Mucosa of stomach (tissue), 1 donor: ENCODE data around the gene ARHGAP22.

Source experiments
- H3K27me3 ChIP-seq: one replicate; pipeline ENCODE4 v1.7.0; 2013; ENCODE audit warnings: mild to moderate bottlenecking, low read length; ENCODE audit not compliant: control insufficient read depth, insufficient read depth
- H3K36me3 ChIP-seq: one replicate; pipeline ENCODE4 v1.7.0; 2013; ENCODE audit warnings: low read length; ENCODE audit not compliant: control insufficient read depth, insufficient read depth
- H3K4me1 ChIP-seq: one replicate; pipeline ENCODE4 v1.7.0; 2013; ENCODE audit warnings: mild to moderate bottlenecking, low read length; ENCODE audit not compliant: control insufficient read depth, insufficient read depth
- H3K4me3 ChIP-seq: one replicate; pipeline ENCODE4 v1.7.0; 2013; ENCODE audit warnings: low read length
- H3K9ac ChIP-seq: one replicate; pipeline ENCODE4 v1.7.0; 2013; ENCODE audit warnings: mild to moderate bottlenecking, low read length, moderate library complexity
- H3K9me3 ChIP-seq: one replicate; pipeline ENCODE4 v1.7.0; 2013; ENCODE audit warnings: mild to moderate bottlenecking, low read length, moderate library complexity; ENCODE audit not compliant: control insufficient read depth
- donor health status: Pancreatic carcinoma.

Gene ARHGAP22

DNA sequence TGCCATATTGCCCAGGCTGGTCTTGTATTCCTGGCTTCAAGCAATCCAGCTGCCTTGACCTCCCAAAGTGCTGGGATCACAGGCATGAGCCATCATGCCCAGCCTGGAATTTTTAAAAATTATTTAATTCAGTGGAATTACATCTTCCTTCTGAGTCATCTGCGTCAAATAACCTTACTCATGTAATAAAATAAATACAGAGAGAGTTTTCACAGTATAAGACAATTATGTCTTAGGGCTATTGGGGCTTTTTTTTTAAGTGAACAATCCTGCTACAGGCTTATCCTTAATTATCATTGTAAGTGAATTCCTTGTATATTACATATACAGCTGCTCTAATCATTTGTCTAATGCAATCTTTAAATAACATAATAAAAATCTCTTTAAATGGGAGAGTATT, 190.1 kb downstream of the ARHGAP22 start:
- Histone ChIP-seq H3K4me3 (no peak overlapping the region), H3K36me3 (no peaks in the 10 kb centered on the region)

DNA sequence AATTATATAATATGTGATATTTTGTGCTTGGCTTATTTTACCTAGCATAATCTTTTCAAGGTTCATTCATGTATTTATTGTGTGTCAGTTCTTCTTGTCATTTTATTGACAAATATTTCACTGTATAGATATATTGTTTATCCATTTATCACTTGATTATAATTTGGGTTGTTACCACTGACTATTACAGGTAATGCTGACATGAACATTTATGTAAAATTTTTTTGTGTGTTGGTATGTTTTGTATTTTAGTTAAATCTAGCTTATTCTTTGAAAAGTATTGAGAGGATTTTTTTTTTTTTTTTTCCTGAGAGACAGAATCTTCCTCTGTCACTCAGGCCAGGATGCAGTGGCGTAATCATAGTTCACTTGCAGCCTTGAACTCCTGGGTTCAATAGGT, 190.7 kb downstream of the ARHGAP22 start:
- no peak overlapping the region for H3K4me3 ChIP-seq
- no peak overlapping the region for H3K9ac ChIP-seq
- peaks cover 3% of the 10 kb centered on the region for H3K9me3 ChIP-seq
- no peaks in the 10 kb centered on the region for H3K36me3 ChIP-seq
- no peaks in the 10 kb centered on the region for H3K4me1 ChIP-seq
- no peaks in the 10 kb centered on the region for H3K27me3 ChIP-seq

More for the DNA sequence above, 190.1 kb downstream of the ARHGAP22 start:
- H3K4me1 ChIP-seq, result no peaks in the 10 kb centered on the region
- H3K9ac ChIP-seq, result no peak overlapping the region
- peaks cover 3% of the 10 kb centered on the region for H3K9me3 ChIP-seq
- H3K27me3 ChIP-seq, result no peaks in the 10 kb centered on the region

DNA sequence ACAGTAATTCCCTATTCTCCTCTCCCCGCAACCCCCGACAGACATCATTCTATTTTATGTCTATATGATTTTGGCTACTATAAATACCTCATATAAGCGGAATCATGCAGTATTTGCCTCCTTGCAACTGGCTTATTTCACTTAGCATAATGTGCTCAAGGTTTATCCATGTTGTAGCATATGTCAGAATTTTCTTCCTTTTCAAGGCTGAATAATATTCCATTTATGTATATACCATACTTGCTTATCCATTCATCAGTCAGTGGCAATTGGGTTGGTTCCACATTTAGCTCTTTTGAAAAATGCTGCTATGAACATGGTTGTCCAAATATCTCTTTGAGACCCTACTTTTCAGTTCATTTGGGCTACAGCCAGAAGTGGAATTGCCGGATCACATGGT, 191.9 kb downstream of the ARHGAP22 start:
- H3K9me3 ChIP-seq, result peaks cover 3% of the 10 kb centered on the region
- H3K4me1 ChIP-seq, result no peaks in the 10 kb centered on the region
- no peak overlapping the region for H3K9ac ChIP-seq
- H3K4me3 ChIP-seq, result no peak overlapping the region
- H3K27me3 ChIP-seq, result no peaks in the 10 kb centered on the region
- no peaks in the 10 kb centered on the region for H3K36me3 ChIP-seq

DNA sequence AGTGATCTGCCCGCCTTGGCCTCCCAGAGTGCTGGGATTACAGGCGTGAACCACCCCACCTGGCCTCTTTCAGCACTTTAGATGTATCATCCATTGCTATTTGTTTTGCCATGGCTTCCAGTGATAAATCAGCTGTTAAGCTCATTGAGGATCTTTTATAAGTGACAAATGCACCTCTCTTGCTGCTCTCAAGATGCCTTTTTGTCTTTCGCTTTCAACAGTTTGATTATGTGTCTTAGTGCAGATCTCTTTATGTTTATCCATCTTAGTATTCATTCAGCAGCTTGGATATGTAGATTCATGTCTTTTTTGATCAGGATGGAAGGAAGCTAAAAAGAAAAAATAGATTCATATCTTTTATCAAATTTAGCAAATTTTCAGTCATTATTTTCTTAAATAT, 192.8 kb downstream of the ARHGAP22 start:
- no peaks in the 10 kb centered on the region for H3K27me3 ChIP-seq
- no peaks in the 10 kb centered on the region for H3K36me3 ChIP-seq
- peaks cover 3% of the 10 kb centered on the region for H3K9me3 ChIP-seq
- H3K4me3 ChIP-seq, result no peak overlapping the region
- H3K4me1 ChIP-seq, result no peaks in the 10 kb centered on the region
- H3K9ac ChIP-seq, result no peak overlapping the region

DNA sequence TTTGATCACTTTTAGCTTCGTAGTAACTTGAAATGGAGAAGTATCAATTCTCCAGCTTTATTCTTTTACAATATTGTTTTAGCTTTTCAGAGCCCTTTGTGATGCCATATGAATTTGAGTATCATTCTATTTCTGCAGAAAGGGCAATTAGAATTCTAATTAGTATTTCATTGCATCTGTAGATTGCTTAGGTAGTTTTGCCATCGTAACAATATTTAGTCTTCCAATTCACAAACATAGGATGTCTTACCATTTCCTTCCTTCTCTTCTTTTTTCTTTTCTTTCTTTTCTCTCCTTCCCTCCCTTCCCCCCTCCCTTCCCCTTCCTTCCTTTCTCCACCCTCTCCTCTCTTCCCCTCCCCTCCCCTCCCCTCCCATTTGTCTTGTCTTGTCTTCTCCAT, 193.4 kb downstream of the ARHGAP22 start:
- H3K4me1 ChIP-seq, result no peaks in the 10 kb centered on the region
- no peaks in the 10 kb centered on the region for H3K36me3 ChIP-seq
- H3K9ac ChIP-seq, result no peak overlapping the region
- H3K27me3 ChIP-seq, result no peaks in the 10 kb centered on the region
- H3K9me3 ChIP-seq, result peaks cover 3% of the 10 kb centered on the region
- H3K4me3 ChIP-seq, result no peak overlapping the region

DNA sequence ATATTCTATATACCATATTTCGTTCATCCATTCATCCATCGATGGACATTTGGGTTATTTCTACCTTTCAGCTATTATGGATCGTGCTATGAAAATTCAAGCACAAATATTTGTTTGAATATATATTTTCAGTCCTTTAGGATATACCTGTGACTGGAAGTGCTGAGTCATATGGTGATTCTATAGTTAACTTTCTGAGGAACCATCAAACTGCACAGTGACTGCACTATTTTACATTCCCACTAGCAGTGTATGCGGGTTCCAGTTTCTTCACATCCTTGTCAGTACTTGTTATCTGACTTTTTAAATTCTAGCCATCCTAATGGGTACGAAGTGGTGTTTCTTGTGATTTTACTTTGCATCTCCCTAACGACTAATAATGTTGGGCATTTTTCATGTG, 194.4 kb downstream of the ARHGAP22 start:
- H3K9ac ChIP-seq, result no peak overlapping the region
- H3K9me3 ChIP-seq, result peaks cover 3% of the 10 kb centered on the region
- H3K4me1 ChIP-seq, result no peaks in the 10 kb centered on the region
- no peaks in the 10 kb centered on the region for H3K36me3 ChIP-seq
- H3K4me3 ChIP-seq, result no peak overlapping the region
- H3K27me3 ChIP-seq, result no peaks in the 10 kb centered on the region

DNA sequence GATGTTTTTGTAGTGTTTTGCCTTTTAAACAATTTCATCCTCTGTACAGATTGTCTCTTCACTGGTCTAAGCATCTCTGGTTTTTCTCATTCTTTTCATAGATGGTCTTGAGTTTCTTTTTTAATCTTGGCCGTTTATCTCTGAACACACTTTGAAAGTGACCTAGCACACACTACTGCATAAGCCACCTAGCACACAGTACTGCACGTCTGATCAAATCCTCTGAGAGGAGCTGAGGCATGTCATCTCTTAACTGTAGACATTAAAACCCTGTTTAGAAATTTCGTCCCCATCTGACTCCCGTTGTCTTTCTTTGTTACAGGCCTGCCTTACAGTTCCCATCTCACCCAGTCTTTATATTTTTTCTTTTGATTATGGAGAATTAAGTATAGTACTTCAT, 198.2 kb downstream of the ARHGAP22 start:
- Histone ChIP-seq H3K9me3 (no peaks in the 10 kb centered on the region), H3K9ac (no peak overlapping the region), H3K4me1 (no peaks in the 10 kb centered on the region), H3K4me3 (no peak overlapping the region), H3K36me3 (no peaks in the 10 kb centered on the region), H3K27me3 (no peaks in the 10 kb centered on the region)

DNA sequence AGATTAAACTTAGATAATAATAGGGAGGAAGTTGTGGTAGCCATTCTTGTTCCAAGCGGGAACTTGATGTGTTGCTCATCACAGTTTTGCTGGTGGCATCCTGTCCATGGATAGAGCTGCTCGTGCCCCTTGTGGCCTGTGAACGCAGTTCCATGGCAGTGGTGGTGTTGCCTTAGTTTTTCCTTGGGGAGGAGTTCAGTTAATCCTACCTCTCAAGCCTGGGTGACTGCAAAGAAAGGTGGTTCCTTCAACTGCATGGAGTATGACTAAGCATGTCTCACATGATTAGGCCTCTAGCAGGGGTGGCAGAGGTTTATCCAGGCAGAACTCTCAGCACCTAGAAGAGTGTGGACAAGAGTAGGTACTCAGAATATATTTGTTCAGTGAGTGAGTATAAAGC, 198.7 kb downstream of the ARHGAP22 start:
- H3K9me3 ChIP-seq, result no peaks in the 10 kb centered on the region

DNA sequence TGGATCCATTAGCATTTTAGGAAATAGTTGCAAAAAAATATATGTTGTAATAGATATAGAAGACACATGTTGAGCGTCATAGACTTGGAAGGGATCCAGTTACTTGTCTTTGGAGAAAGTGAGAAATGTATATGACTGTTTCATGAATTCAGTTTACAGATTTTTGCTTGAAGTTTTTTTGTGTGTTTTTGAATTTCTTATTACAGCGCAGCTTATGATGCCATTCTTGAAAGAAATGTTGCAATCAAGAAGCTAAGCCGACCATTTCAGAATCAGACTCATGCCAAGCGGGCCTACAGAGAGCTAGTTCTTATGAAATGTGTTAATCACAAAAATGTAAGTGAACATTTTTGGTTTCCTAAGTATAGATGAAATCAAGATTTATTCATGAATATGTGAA, 200.2 kb downstream of the ARHGAP22 start:
- H3K9me3 ChIP-seq, result no peaks in the 10 kb centered on the region
- H3K36me3 ChIP-seq, result no peaks in the 10 kb centered on the region
- no peak overlapping the region for H3K9ac ChIP-seq

More for the DNA sequence above, 198.7 kb downstream of the ARHGAP22 start:
- no peaks in the 10 kb centered on the region for H3K27me3 ChIP-seq
- H3K9ac ChIP-seq, result no peak overlapping the region
- no peaks in the 10 kb centered on the region for H3K36me3 ChIP-seq
- H3K4me1 ChIP-seq, result no peaks in the 10 kb centered on the region
- no peak overlapping the region for H3K4me3 ChIP-seq

DNA sequence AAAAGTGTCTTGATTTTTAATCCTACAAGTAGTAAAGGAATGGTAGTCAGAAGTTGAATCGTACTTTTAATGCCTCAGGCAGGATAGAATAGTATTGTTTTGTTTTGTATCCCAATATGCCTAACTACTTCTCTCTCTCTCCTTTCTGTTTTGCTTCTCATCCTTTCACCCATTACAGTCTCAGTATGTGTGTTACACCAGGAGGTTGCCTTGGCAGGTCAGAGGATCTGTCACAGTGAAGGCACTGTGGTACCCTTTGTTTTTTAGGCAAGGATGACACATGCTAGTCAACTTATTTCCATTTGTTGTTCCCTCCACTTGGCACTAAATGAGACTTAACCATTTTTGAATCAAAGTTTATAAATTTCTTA, 204.0 kb downstream of the ARHGAP22 start:
- no peaks in the 10 kb centered on the region for H3K4me1 ChIP-seq

More for the DNA sequence above, 200.2 kb downstream of the ARHGAP22 start:
- Histone ChIP-seq H3K4me3 (no peak overlapping the region), H3K4me1 (no peaks in the 10 kb centered on the region), H3K27me3 (no peaks in the 10 kb centered on the region)

DNA sequence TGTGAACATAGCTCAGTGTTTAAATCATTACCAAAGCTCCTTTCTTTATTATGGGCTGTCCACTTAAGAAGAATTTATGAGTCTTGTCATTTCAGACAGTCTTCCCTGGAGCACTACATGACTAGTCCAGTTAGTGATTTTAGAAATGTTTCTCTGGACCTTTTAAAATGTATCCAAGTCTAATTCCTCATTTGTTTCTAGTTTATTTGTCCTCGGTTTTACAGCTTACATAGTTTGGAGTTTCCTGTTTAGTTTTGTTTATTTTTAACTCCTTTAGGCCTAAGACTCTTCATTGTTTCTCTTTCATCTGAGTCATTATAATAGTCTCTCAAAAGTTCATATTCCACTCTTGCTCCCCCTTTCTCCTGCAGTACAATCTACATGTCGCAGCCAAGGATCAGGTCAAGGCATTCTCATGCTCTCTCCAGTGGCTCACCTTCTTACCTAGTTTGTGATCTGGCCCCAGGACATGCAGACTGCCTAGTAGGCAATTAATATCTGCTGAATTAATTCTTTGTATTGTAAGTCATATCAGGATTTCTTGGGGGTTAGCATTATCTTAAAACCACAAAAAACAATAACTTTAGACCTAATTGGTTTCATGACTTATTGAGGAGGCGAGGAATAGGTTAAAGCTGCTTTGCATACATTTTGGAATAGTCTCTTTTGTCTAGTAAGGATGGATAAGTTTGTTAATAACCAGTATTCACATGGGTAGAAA, 204.6 kb downstream of the ARHGAP22 start:
- H3K4me1 ChIP-seq, result no peaks in the 10 kb centered on the region
- no peak overlapping the region for H3K9ac ChIP-seq
- H3K36me3 ChIP-seq, result no peaks in the 10 kb centered on the region
- H3K9me3 ChIP-seq, result no peaks in the 10 kb centered on the region
- H3K27me3 ChIP-seq, result no peaks in the 10 kb centered on the region
- H3K4me3 ChIP-seq, result no peak overlapping the region

More for the DNA sequence above, 204.0 kb downstream of the ARHGAP22 start:
- no peaks in the 10 kb centered on the region for H3K27me3 ChIP-seq
- no peaks in the 10 kb centered on the region for H3K9me3 ChIP-seq
- no peak overlapping the region for H3K4me3 ChIP-seq
- H3K9ac ChIP-seq, result no peak overlapping the region
- no peaks in the 10 kb centered on the region for H3K36me3 ChIP-seq

DNA sequence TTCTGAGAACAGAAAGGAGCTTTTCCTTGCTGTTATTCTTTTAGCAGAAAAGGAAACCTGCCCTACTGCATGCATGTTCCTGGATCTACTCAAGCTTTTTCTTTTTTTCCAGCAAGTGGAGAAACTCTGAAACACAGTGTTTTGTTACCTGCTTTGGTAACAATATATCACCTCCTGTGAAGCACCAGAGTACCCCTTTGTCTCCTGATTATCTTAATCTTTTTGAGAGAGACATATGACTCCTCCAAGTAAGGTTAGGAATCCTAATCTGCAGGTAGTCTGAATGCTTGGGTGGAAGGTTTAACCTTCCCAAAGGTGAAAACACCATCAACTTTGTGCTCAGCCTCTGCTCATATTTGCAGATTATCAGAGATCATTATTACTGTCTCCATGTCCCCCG, 205.3 kb downstream of the ARHGAP22 start:
- no peak overlapping the region for H3K4me3 ChIP-seq
- no peaks in the 10 kb centered on the region for H3K36me3 ChIP-seq
- no peaks in the 10 kb centered on the region for H3K27me3 ChIP-seq
- no peak overlapping the region for H3K9ac ChIP-seq
- H3K9me3 ChIP-seq, result no peaks in the 10 kb centered on the region
- no peaks in the 10 kb centered on the region for H3K4me1 ChIP-seq

DNA sequence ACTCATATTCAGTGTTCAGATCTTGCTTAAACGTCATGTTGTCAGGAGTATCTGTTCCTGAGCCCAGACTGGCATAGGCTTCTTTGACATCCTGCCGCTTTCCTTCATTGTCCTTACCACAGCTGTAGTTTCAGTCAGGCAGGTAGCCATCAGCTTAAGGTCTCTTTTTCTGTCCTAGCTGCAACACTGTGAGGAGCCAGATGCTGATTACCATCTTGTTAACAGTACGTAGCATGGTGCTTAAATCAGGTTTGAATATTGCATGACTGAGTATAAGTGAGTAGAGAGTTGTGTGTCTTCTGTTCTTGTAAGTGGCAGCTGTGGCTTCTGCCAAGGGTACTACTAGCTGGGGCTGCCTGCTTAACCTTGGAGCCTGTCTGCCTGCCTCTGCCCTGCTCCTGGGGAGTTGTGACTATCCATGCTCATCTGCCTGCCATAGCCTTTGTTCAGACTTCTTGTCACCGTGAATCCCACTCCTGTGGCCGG, 205.8 kb downstream of the ARHGAP22 start:
- H3K9ac ChIP-seq, result no peak overlapping the region
- H3K4me3 ChIP-seq, result no peak overlapping the region
- H3K36me3 ChIP-seq, result no peaks in the 10 kb centered on the region
- H3K4me1 ChIP-seq, result no peaks in the 10 kb centered on the region
- no peaks in the 10 kb centered on the region for H3K27me3 ChIP-seq
- no peaks in the 10 kb centered on the region for H3K9me3 ChIP-seq
